ENCODE results near the gene SFXN5.

SFXN5 gene

DNA sequence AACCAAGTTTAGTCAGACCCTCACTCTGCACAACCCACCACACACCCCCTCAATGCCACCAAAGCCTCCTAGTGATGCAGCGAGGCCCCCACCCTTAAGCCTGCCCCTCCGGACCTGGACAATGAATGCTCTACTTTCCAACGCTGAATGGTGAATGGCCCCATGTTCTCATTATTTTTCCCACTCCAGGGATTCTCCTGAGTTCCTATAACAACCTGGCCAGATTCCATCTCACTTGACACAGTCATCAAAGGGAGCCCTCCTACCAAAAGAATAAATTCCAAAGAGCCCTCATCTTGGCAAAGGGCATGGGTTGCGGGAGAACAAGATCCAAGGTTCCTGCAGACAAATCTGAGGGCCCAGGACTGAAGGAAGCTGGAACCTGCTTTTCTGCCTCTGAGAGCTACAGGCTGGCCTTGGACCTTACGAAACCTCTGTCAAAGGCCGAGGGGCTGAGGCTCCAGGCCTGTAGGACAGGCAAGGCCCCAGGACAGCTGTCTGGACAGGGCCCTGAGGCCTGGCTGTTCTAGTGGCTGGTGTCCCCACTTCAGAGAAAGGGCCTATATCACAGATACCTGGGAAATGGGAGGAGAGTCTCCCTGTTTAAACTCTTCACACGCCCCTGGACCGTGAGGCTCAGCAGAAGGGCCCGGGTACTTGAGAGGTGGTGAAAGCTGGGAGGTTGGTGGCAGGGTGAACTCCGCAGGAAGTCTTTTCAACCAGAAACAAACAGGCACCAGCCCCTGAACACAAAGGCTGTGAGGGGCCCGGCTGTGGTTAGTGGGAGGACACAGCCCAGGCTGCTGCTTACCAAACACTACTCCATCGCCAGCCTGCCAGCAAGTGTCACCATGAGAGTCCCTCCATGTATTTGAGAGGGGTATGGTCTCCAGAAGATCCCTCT is 27.3 kb downstream of the SFXN5 start:
- no peak for DNase-seq (ENCODE audit: low spot score)

DNA sequence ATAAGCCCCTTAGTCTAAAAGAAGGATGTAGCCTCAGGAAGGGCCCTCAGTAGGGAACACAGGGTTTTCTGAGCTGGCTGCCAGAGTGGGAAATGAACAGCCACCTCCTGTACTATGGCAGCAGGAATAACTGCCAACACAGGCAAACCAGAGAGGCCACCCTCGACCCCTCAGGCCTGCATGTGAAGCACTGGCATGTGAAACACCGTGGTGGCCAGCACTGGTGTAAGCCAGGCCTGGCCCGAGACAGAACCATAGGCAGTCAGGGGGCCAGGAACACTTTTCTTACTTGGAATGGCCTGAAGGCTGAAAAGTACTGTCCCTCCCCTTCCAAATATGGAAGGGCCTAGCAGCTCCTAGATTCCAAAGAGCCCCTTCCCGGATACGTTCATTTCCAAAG is 28.2 kb downstream of the SFXN5 start:
- DNase-seq (ENCODE audit: low spot score) = no peak

DNA sequence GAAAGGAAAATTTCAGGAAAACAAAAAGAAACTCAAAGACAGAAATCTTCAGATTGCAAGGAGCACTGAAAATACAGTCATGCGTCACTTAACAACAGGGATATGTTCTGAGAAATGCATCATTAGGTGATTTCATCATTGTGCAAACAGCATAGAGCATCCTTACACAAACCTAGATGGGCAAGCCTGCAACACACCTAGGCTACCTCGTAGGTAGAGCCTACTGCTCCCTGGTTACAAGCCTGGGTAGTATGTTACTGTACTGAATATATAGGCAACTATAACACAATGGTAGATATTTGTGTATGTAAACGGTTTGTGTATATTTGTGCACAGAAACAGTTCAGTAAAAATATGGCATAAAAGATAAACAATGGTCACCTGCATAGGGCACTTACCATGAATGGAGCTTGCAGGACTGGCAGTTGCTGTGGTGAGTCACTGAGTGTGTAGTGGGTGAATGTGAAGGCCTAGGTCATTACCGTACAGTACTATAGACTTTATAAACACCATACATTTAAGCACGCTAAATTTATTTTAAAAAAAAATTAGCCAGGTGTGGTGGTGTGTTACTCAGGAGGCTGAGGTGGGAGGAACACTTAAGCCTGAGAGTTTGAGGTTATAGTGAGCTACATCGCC is 33.4 kb downstream of the SFXN5 start:
- no peak for DNase-seq (ENCODE audit: low spot score)

DNA sequence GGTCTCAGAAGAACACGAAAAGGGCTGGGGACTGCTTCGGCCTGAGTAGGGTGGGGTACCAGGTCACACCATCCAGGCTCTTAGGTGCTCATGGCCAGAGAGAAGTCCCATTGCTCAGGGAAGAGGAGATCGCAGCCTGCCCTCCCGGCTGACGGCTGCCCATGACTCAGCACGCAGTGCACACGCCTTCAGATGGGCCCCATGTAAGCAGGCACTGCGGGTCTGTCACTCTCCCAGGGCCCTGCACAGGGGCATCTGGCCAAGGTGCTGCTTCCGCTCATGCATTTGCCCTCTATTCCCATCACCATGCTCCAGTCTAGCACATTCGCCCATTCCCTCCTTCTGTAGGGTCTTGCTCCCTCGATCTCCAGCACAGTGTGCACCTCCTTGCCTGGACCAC is 34.7 kb downstream of the SFXN5 start:
- DNase-seq (ENCODE audit: low spot score) = no peak

DNA sequence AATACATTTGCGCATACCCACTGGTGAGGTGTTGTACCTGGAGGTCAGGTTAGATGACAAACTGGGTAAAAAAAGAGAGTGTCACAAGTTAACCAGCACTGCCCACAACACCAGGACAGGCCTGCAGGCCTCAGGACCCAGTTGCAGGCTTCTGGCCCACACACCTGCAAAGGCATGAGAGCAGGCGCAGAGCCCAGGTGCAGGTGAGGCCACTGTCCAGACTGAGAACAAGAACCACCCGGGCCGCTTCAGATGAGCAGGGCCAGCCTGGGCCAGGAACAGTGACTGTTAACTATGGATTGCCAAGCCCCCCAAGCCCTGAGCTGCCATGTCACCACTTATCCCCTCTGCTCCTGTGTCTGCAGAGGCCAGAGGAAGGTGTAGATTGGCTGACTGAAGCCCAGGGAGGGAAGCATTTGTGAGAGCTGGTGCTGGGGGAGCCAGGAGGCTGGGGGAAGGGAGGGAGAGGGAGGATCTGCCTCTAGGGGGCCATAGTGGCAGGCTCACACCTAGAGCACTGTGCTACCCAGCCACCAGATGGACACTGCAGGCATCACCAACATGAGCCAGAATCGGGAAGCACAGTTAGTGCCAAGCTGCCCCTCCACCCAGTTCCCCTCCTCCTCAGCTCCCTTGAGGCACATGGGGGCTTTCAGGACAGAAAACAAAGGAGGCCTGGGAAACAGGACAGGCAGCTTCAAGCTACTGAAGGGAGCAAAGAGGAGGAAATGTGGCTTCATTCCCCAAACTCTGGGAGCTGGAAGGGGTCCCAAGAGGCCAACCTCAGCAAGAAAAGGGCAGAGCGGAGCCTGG is 35.4 kb downstream of the SFXN5 start:
- DNase-seq (ENCODE audit: low spot score) = no peak

DNA sequence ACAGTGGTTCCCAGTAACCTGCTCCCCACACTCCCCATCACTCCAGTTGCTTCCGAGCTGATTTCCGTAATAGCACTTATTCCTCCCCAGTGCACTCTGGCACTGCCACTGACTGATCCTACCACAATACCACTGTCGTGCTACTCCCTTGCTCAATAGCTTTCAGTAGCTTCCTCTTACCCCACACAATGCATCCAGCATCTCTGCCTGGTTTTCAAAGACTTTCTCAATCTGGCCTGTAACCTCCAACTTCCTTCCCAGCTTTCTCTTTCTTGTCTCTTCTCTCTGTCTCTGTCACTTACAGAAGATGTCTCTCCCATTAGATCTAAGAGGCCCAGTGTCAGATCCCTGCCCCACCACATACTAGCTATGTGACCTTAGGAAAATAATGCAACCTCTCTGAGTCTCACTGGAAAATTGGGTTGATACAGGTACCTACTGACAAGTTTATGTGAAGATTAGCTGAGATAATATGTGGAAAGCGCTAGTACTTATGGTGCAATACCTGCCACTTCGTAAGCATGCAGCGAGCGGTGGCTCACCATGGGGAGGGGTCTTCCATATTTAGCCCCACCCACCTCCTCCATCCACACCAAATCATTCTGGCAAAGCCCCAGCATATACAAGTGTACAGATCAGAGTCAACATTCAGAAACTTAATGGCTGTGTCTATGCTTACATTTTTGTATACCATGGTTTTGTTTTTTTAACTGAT is 36.7 kb downstream of the SFXN5 start:
- no peak for DNase-seq (ENCODE audit: low spot score)

DNA sequence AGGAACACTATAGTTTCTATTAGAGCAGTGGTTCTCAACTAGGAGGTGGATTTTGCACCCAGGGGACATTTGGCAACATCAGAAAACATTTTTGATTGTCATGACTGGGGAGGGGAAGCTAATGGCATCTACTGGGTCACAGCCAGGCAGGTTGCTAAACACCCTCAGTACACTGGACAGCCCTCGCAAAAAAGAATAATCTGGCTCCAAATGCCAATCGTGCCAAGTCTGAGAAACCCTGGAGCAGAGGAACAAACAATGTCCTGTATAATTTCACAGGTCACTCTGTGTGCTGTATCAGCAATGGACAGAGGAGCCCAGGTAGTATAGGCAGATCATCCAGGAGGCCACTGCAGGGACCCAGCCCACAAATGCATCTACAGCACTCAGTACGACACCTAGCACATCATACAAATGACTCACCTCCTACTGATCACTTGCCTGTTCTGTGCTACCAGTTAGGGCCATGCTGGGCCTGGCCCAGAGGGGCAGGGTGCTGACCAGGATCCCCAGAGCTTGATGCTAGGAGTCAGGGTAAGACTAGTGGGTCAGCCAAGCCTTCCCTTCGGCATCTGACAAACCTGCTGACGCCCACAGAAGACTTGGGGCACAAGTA is 37.6 kb downstream of the SFXN5 start:
- no peak for DNase-seq (ENCODE audit: low spot score)

DNA sequence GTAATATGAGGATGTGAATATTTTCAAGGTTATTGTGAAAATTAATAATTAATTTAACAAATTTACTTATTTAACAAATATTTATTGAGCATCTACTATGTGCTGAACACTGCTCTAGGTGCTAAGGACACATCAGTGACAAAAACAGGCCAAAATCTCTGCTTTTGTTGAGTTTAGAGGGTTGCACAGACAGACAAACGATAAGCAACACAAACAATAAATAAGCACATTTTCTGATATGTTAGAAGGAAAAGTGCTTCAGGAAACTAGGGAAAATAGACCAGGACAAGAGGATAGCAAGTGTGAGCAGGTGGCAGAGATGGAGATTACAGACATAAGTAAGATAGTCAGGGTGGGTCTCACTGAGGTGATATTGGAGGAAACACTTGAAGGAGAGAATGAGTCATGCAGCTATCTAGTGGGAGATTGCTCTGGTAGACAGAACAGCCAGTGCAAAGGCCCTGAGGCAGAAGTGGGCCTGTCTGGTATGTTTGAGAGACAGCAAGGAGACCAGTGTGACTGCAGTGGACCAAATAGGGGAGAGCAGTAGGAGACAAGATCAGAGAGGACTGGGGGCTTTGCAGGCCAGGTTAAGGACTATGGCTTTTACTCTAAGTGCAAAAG is 38.3 kb downstream of the SFXN5 start:
- no peak for DNase-seq (ENCODE audit: low spot score)

DNA sequence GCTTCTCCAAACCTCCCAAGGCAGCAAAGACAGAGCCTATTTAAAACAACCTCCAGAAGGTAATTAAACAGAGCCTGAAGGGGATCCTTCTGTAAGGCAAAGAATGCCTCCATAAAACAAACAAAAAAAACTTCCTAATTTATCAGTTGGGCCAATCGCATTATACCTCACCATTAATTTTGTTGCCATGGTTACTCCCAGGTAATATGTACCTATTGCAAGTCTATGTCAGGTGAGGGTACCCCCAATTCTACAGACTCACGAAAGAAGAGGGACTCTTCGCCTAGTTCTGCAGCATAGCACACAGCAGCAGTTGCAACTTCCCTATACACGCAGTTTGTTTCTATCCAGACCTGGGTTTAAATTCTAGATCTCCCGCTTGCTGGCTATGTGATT is 38.8 kb downstream of the SFXN5 start:
- no peak for DNase-seq (ENCODE audit: low spot score)

DNA sequence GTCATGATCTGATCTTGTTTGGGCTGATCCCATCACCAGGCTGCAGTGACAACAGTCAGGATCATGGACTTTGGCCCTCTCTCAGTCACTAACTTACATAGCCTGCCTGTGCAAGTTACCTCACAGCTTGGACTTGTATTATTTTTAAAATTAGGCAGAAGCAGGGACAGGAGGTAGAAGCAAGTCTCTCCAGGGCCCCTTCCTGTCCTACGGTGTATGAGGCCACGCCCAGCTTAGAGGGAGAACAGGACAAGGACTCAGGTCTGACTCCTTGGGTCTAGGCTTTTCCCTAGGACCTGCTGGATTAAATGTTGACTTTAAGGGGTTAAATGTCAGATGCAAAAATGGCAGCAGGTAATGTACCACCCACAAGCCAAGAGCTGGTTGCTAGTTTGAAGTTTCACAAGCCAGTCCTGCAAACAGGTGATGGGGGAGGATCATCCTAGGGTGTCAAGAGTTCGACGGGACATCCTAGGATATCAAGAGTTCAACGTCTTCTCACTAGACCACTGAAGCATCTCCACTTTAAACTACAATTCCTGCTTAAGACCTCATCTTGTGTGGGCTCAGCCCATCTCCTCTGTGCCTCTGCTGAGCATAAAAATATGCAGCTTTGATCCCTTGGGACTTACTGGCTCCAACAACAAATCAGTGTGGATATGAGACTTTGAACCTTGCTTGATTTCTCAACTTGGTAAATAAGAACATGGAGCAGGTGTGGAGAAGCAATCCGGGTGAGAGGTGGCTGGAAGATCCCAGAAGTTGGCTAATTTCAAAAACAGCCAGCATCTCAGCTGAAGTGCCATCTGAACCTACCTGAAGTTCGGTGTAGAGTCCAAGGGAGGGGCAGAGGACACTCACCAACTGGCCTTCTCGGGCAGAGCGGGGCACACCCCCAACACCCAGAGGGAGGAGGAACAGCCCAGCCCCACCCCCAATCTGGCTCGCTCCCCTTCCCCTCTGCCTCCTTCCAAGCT is 39.5 kb downstream of the SFXN5 start:
- peak; percentile 16 for DNase-seq (ENCODE audit: low spot score)

DNA sequence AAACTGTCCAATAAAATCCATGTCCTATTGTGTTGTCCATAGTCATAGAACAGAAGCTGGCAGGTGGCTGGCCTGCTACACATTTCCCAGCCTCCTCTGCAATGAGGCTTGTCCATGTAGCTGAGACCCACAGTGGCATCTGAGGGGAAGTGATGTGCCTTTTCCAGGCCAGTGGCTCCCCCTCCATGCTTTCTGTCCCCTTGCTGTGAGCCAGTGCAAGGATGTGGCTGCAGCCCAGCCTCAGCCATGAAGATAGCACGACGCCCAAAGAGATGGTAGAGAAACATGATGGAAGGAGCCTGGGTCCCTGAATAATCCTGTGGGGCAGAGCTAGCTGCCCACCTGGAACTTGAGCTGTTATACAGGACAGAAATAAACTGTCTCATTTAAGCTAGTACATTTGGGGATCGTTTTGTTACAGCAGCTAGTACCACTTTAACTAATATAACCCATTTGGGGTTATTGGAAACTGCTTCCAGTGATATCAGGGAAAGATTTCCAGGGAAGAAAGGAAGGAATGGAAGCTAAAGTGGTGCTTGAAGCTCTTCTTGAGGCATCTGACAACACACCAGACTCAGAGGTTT is 40.3 kb downstream of the SFXN5 start:
- no peak for DNase-seq (ENCODE audit: low spot score)

DNA sequence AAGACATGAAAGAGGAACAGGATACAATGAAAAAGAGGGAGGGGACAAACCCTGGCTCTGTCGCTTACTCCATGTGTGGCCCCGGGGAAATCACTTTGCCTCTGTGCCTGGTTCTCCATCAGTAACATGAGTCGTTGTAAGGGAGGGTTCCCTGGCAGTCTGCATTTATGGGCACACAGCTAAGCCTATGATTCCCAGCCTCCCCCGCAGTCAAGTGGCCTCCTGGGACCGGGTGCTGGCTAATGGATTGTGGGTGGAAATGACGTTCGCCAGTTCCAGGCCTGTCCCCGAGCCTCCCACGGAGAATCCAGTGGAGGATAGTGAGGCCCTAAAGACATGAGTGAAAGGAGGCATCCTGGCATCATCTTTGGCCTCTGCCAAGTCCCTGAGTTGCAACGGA is 42.7 kb downstream of the SFXN5 start:
- no peak for DNase-seq (ENCODE audit: low spot score)

DNA sequence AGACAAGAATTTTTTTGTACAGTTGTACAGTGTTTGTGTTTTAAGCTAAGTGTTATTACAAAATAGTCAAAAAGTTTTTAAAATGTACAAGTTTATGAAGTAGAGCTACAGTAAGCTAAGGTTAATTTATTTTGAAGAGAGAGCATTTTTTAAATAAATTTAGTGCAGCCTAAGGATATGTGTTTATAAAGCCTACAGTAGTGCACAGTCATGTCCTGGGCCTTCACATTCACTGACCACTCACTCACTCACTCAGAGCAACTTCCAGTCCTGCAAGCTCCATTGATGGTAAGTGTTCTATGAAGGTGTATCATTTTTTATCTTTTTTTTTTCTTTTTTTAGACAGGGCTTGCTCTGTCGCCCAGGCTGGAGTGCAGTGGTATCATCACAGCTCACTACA is 44.2 kb downstream of the SFXN5 start:
- DNase-seq (ENCODE audit: low spot score) = no peak

DNA sequence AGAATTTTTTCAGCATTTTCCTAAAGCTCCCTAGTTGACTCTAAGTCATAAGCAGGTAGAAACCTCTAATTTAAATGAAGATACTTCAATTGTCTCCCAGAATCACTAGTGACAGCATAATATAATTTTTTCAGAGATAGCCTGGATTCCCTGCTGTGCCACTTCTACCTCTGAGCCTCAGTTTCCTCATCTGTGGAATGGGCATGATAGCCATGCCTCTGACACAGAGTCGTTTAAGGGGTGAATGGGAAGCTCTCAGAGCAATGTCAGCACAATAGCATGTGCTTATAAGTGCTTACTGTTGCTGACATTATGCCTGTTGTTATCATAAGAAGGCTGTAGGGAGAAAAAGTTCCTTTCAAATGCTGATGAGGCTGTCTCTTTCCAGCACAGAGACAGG is 48.0 kb downstream of the SFXN5 start:
- no peak for DNase-seq (ENCODE audit: low spot score)

DNA sequence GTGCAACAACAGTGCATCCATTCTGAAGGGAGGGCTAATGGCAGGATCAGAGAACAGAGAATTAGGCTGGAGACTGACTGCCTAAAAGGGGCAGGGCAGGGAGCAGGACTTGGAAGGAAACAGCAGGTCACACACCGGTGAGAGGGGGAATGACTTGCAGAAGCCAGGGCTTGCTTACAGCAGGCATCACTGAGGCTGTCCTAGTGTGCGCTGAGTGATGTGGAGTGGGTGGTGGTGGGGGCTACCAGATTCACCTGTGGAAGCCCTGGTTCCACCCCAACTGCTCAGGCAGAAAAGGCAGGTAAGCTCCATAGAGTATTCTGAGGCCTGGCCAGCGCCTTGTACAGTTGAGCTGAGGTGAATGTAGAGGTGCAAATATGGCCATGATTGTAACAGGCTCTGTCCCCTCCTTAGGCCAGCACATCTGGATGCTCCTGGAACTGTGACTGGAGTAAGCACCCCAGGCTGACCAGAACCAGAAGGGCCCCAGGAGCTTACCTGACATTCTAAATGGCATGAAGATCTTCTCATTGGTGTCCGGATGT is 49.4 kb downstream of the SFXN5 start:
- no peak for DNase-seq (ENCODE audit: low spot score)

DNA sequence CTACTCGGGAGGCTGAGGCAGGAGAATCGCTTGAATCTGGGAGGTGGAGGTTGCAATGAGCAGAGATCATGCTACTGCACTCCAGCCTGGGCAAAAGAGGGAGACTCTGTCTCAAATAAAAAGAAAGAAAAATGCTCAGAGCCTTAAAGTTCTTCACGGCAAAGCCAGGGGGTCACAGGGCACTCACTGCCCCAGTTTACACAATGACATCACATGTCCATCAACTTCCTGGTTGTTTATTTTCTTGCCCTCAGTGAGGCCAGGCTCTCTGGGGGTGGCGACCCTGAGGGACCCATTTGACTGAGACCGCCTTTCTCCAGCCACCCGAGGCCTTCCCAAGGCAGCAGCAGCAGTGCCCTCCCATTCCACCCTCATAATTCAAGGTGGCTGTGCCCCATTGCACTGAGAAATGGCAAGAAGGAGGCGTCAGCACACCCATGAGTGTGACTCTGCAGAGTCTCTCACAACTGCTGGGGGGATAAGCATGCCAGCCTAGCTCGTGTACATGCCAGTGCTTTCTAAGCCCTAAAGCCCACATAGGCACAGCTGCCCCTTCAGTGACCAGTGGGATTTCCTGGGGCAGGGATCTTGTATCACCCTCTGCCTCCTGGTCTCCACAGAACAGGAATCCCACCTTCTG is 50.0 kb downstream of the SFXN5 start:
- no peak for DNase-seq (ENCODE audit: low spot score)

DNA sequence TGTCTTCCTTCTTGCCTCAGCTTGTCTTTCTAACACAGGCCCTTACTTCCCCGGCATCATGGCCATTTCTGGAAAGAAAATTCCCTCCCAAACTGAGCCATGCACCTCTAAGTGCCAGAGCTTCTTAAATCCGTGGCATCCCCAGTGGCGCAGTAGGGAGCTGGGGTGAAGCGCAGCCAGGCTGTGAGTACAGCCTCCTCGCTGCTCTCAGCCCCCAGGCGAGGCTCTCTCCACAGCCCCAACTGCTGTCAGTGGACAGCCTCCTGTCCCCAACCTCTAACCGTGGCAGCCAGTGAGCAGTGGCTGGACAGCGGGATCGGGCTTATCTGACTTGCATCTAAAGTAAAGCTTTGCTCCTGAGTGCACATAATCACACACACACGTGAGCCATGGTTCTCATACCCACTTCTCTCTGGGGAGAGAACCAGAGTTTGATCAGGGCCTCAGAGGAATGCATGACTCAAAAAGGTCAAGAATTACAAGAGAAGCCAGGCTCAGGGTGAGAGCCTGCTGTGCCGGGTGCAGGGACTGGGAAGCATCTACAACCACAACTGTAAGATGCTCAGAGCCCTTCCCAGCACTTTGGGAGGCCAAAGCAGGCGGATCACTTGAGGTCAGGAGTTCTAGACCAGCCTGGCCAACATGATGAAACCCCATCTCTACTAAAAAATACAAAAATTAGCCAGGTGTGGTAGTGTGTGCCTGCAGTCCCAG is 50.7 kb downstream of the SFXN5 start:
- DNase-seq (ENCODE audit: low spot score) = no peak

DNA sequence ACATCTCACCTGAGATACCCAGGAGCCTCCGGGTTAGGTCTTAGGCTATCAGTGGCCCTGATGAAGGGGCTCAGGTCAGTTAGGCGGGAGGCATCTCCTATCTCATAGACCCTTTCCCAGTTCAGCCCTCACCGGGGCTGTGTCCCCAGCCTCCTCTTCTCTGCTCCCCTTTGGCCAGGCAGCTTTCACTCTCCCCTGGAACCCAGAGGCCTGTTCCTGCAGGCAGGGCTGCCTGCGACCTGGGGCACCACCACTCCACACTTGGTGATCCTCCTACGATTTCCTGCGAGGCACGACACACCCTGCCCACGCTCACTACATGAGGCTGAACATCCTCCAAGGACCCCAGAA is 51.2 kb downstream of the SFXN5 start:
- DNase-seq (ENCODE audit: low spot score) = no peak

Measured in LoVo (cell line).